Activated naive CD8-positive, alpha-beta T cell treated with anti-CD3 and anti-CD28 coated beads, Interleukin-2, amount 50 U/mL, for 24 hours (primary cell): Measurements from ENCODE around the gene ACAP2.

ENCODE experiments used
- ATAC-seq: fragments of 150-1000 bp; cut with Tn5 transposase; one replicate; pipeline ENCODE4 v1.10.0; 2021
- DNase-seq: peaks from one replicate; pipeline ENCODE4 v3.0.0; 2021
- H3K27ac Mint-ChIP-seq: one replicate; pipeline ENCODE4 v1.8.0; 2021; ENCODE audit warnings: mild to moderate bottlenecking, mixed read lengths
- H3K27me3 Mint-ChIP-seq: one replicate; pipeline ENCODE4 v1.8.0; 2021; ENCODE audit warnings: mixed read lengths
- H3K36me3 Mint-ChIP-seq: one replicate; pipeline ENCODE4 v1.8.0; 2021; ENCODE audit warnings: low read depth, mixed read lengths
- H3K4me1 Mint-ChIP-seq: one replicate; pipeline ENCODE4 v1.8.0; 2021; ENCODE audit warnings: mixed read lengths
- H3K4me3 Mint-ChIP-seq: one replicate; pipeline ENCODE4 v1.8.0; 2021; ENCODE audit warnings: mild to moderate bottlenecking, moderate library complexity, mixed read lengths
- H3K9me3 Mint-ChIP-seq: one replicate; pipeline ENCODE4 v1.8.0; 2021; ENCODE audit warnings: mixed read lengths

Gene ACAP2

DNA sequence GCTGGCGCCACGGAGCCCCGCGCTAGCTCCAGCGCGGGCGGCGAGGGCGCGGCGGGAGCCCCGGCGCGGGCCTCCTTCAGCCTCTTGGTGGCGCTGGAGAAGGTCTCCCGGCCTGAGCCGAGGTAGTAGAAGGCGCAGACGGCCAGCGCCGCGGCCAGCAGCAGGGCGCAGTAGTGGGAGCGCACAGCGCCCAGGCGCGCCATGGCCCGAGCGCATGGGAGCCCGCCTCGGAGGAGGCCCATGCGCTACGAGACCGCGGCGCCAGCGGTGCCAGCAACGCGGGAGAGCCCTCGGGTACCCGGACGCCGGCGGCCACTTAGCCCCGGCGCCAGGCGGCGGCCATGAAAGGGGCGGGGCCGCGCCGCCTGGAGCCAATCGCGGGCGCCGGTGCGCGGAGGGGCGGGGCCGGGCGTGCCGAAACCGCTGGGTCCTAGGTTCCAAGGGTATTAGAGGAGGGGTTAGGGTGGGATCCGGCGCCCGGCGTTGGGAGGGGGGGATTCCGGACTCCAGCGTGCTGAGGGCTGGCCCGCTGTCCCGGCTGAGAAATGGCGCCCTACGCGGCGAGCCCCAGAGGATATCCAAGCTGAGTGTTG is 171.9 kb downstream of the ACAP2 start, which contains the start of gene XXYLT1:
XXYLT1 (minus strand) TSS at position 343 of the 593 bp plus-strand sequence; CDS start at position 242, 101 bp downstream.
- Mint-ChIP-seq H3K4me3 (peak within 1 kb of the TSS; percentile 86), H3K27me3 (no peaks in the 10 kb centered on the region), H3K36me3 (peaks cover 6% of the 10 kb centered on the region), H3K9me3 (no peaks in the 10 kb centered on the region), H3K4me1 (peaks cover 25% of the 10 kb centered on the region), H3K27ac (peak within 1 kb of the TSS; percentile 77)
- DNase-seq (peak; percentile 91), ATAC-seq (peak; percentile 87)

GRCh38 chr3:195270079-195270816 is 172.6 kb downstream of the ACAP2 start:
- Mint-ChIP-seq H3K9me3 (no peaks in the 10 kb centered on the region), H3K4me3 (peak overlapping the region; percentile 86), H3K4me1 (peaks cover 25% of the 10 kb centered on the region), H3K36me3 (peaks cover 9% of the 10 kb centered on the region), H3K27me3 (no peaks in the 10 kb centered on the region), H3K27ac (peak overlapping the region; percentile 76)
- DNase-seq (peak; percentile 57), ATAC-seq (peak; percentile 18)

DNA sequence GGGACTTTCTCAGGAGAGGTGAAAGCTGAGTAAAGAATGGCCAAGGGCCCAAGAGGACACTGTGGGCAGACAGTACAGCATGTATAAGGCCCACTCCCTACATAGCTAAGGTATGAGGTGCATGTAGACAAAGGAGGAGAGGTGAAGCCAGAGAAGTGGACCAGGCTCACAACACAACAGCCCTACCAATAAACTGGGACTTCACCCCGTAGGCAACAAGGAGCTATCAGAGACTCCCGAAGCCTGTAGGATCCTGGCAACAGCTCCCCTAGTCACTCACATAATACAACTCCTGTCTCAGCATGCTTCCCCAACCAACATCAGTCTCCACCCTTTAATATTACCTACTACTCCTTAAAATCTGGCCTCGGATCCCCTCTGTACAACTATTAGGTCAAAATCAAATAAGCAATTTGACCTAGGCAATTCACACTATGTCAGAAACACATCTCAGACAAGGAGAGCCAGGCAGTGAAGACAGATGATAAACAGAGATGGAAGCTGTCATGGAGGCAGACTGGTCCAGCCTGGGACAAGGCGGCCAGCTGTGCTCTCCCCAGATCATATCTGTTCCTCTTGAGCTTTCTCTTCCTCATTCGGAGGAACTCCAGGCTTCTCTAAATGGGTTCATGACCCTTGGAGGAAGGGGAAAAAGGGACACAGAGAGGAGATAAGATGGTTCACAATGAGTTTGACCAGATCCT is 173.3 kb downstream of the ACAP2 start:
- ATAC-seq: no peak

DNA sequence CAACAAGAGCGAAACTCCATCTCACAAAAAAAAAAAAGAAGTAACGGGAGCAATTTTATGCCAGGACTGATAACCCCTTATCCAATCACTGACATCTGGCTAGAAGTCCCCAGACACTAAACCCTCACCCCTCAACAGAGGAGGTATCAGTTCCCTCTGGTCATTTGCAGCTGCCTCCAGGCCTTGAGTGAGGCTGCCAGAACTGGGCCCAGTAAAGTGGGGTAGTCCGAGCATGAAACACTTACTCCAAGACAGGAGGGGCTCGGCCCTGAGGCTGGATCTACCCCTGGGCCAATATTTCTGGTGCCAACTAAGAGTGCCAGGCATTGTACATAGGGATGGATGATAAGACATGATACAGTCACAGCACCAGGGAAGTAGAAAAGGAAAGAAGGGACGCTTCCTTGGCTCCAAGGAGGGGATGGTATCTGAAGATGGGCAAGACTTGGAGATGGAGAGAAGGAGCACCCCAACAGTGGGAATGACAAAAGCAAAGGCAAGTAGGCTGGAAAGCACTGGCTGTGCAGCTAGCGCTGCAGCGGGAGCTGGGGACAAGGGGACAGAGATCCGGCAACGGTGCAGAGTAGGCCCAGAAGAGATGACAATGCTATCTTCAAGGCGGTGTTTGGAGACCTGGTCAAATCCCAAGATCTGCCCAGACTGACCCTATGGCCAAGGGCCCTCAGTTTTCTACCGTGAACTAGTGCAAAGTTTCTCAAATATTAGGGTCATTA is 174.1 kb downstream of the ACAP2 start:
- Mint-ChIP-seq H3K9me3 (no peaks in the 10 kb centered on the region), H3K27me3 (no peaks in the 10 kb centered on the region), H3K27ac (no peak overlapping the region), H3K36me3 (peaks cover 9% of the 10 kb centered on the region), H3K4me1 (peaks cover 25% of the 10 kb centered on the region), H3K4me3 (peak overlapping the region; percentile 86)
- ATAC-seq (no peak), DNase-seq (no peak)

More for the DNA sequence above, 173.3 kb downstream of the ACAP2 start:
- Mint-ChIP-seq H3K27ac (peak overlapping the region; percentile 76), H3K36me3 (peaks cover 9% of the 10 kb centered on the region), H3K4me1 (peaks cover 25% of the 10 kb centered on the region), H3K27me3 (no peaks in the 10 kb centered on the region), H3K9me3 (no peaks in the 10 kb centered on the region), H3K4me3 (peak overlapping the region; percentile 86)
- no peak for DNase-seq

DNA sequence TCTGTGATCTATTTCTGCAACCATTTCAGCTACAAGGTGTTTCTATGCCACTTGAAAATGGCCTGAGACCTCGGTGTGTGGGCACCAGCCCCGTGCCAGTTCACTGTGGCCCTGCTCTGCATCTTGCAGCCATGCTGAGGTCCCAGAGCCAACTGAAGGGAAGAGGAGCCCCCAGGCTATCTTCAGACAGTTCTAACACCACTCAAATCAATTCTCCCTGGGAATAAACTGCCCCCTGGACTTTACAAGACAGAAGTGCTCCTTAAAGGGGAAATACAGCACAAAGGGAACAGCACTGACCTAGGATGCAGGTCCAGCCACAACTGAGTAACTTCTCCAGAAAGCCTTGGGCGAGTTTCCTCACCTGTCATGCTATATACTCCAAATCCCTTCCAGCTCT is 175.7 kb downstream of the ACAP2 start:
- Mint-ChIP-seq H3K27ac (no peak overlapping the region), H3K4me3 (no peak overlapping the region), H3K27me3 (no peaks in the 10 kb centered on the region), H3K36me3 (peaks cover 9% of the 10 kb centered on the region), H3K9me3 (no peaks in the 10 kb centered on the region), H3K4me1 (peaks cover 24% of the 10 kb centered on the region)
- DNase-seq (no peak), ATAC-seq (no peak)

- H3K9me3 Mint-ChIP-seq: no peaks in the 10 kb centered on the region
- H3K27ac Mint-ChIP-seq: no peak overlapping the region
- peaks cover 9% of the 10 kb centered on the region for H3K36me3 Mint-ChIP-seq
- H3K27me3 Mint-ChIP-seq: no peaks in the 10 kb centered on the region
- DNase-seq (no peak), ATAC-seq (no peak)
- H3K4me3 Mint-ChIP-seq: no peak overlapping the region
- H3K4me1 Mint-ChIP-seq: peaks cover 19% of the 10 kb centered on the region
These were observed 176.4 kb downstream of the ACAP2 start for GRCh38 chr3:195266428-195266827.

- Mint-ChIP-seq H3K4me3 (no peak overlapping the region), H3K36me3 (peaks cover 9% of the 10 kb centered on the region), H3K9me3 (no peaks in the 10 kb centered on the region), H3K27me3 (no peaks in the 10 kb centered on the region), H3K4me1 (peaks cover 29% of the 10 kb centered on the region), H3K27ac (no peak overlapping the region)
- DNase-seq (no peak), ATAC-seq (no peak)
These were observed 177.3 kb downstream of the ACAP2 start for GRCh38 chr3:195265363-195265976.

DNA sequence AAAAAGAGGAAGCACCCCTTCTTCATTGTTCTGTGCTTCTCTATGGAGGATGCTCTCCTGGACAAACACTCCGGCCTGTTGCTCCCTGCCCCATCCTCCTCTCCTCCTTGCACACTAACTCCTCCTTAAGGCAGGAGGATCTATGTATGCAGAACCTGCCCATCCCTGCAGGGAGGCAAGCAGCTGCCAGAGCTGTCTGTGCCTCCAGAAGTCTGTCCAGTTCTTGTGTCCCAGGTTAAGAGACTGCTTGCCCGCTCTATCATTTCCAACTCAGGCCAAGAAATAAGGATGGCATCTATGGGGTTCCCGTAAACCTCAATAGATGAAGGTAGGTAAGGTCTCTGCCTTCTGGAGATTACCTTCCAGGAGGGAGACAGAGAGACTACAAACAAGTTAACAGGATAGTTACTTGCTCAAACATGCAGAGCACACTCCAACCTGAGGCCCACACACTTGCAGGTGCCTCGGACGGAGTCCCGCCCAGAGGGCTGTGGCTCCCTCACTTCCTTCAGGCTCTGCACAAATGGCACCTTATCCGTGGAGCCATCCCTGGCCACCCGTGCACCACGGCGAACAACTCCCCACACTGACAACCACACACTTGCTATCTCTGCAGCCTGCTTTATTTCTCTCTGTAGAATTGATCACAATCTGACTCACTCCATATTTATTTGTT is 178.8 kb downstream of the ACAP2 start:
- H3K4me1 Mint-ChIP-seq: peaks cover 19% of the 10 kb centered on the region
- H3K4me3 Mint-ChIP-seq: no peak overlapping the region
- no peaks in the 10 kb centered on the region for H3K27me3 Mint-ChIP-seq
- H3K27ac Mint-ChIP-seq: no peak overlapping the region
- H3K36me3 Mint-ChIP-seq: peaks cover 9% of the 10 kb centered on the region
- DNase-seq (no peak), ATAC-seq (no peak)
- no peaks in the 10 kb centered on the region for H3K9me3 Mint-ChIP-seq

DNA sequence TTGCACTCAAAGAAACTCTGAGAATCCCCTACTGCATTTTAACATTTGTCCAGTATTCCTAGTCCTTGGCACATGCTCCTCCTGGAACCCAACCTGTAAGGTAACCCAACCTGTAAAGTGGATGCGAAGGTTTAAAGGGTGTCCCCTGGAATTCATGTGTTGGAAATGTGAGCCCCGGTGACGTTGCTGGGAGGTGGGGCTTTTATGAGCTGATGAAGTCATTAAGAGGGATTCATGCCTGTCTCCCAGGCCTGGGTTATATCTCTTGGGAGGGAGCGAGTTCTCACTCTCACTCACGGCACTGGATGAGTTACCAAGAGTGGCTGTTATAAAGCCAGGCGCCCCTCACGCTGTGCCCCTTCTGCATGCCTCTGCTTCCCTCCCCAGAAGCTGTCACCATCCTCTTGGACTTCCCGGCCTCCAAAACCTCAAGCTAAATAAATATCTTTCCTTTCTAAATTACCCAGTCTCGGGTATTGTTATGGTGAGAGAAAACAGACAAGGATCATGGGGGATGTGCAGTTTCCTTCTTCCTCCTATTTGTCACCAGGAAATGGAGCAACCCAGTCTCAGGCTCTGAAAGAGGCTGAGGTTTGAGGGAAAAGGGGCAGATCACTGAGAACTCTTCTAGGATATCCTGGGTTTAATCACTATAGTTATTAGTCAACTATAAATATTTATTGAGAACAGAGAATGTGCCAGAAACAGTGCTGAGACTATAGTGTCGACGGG is 179.5 kb downstream of the ACAP2 start:
- Mint-ChIP-seq H3K27ac (no peak overlapping the region), H3K4me1 (peaks cover 21% of the 10 kb centered on the region)

GRCh38 chr3:195261925-195262324 is 180.9 kb downstream of the ACAP2 start:
- DNase-seq (no peak), ATAC-seq (no peak)
- no peaks in the 10 kb centered on the region for H3K27me3 Mint-ChIP-seq
- peaks cover 5% of the 10 kb centered on the region for H3K36me3 Mint-ChIP-seq
- H3K4me3 Mint-ChIP-seq: no peak overlapping the region
- peaks cover 21% of the 10 kb centered on the region for H3K4me1 Mint-ChIP-seq
- no peak overlapping the region for H3K27ac Mint-ChIP-seq
- no peaks in the 10 kb centered on the region for H3K9me3 Mint-ChIP-seq

More for the DNA sequence above, 179.5 kb downstream of the ACAP2 start:
- Mint-ChIP-seq H3K4me3 (no peak overlapping the region), H3K9me3 (no peaks in the 10 kb centered on the region), H3K27me3 (no peaks in the 10 kb centered on the region), H3K36me3 (peaks cover 9% of the 10 kb centered on the region)
- ATAC-seq (no peak), DNase-seq (no peak)

- peak overlapping the region; percentile 66 for H3K4me3 Mint-ChIP-seq
- no peaks in the 10 kb centered on the region for H3K9me3 Mint-ChIP-seq
- peak; percentile 10 for ATAC-seq
- DNase-seq: no peak
- no peak overlapping the region for H3K27ac Mint-ChIP-seq
- peaks cover 21% of the 10 kb centered on the region for H3K4me1 Mint-ChIP-seq
- H3K27me3 Mint-ChIP-seq: no peaks in the 10 kb centered on the region
- H3K36me3 Mint-ChIP-seq: peaks cover under 1% of the 10 kb centered on the region
These were observed 182.4 kb downstream of the ACAP2 start for GRCh38 chr3:195260280-195260905.

DNA sequence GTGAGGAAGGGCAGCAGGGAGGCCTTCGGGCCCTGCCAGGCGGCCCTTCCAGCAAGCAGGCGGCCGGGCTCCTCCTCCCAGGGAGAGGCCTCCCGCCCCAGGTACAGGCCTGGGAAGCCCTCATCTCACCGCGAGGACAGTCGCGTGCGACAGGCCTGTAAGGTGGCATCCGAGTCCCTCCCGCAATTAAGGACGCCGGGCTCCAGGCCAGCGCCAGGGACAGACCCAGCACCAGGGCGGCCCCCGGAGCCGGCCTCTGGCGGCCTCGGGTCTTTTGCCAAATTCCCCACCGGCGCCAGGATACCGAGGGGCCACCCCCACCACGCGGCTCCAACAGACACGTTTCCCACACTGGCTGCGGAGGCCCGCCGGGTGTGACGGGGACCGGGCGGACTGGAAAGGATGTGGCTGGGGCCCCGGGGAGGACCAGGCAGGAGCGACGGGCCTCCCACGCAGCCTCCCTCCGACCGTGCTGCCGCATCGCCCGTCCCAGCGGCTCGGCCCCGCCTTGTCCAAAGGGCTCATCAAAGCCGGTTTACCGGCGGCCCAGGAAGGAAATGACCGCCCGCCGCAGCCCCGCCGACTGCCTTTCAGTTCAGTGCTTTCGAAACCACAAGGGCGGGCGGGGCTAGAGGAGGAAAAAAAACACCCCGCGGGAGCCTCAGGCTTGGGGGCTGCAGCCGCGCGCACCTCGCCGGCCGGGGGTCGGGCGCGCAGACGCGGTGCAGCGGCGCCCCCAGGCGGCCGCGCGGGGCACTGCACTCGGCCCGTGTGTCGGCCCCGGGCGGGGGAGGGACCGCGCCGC is 183.1 kb downstream of the ACAP2 start:
- H3K36me3 Mint-ChIP-seq: peaks cover 2% of the 10 kb centered on the region
- H3K9me3 Mint-ChIP-seq: no peaks in the 10 kb centered on the region
- peak overlapping the region; percentile 26 for H3K4me3 Mint-ChIP-seq
- DNase-seq (peak; percentile 92), ATAC-seq (peak; percentile 79)
- H3K4me1 Mint-ChIP-seq: peaks cover 21% of the 10 kb centered on the region
- peak overlapping the region; percentile 73 for H3K27ac Mint-ChIP-seq
- H3K27me3 Mint-ChIP-seq: no peaks in the 10 kb centered on the region
